Erythroblast (primary cell): ENCODE measurements around the gene RTP5.

Experiments
- GATA1 ChIP-seq: IDR thresholded peaks from 2 replicates; pipeline ENCODE4 v1.6.1; 2011; ENCODE audit warnings: low read depth, mild to moderate bottlenecking, control low read depth, low read length, moderate library complexity
- POLR2A ChIP-seq: IDR thresholded peaks from 2 replicates; pipeline ENCODE4 v1.6.1; 2011; ENCODE audit warnings: mild to moderate bottlenecking, low read length

DNA sequence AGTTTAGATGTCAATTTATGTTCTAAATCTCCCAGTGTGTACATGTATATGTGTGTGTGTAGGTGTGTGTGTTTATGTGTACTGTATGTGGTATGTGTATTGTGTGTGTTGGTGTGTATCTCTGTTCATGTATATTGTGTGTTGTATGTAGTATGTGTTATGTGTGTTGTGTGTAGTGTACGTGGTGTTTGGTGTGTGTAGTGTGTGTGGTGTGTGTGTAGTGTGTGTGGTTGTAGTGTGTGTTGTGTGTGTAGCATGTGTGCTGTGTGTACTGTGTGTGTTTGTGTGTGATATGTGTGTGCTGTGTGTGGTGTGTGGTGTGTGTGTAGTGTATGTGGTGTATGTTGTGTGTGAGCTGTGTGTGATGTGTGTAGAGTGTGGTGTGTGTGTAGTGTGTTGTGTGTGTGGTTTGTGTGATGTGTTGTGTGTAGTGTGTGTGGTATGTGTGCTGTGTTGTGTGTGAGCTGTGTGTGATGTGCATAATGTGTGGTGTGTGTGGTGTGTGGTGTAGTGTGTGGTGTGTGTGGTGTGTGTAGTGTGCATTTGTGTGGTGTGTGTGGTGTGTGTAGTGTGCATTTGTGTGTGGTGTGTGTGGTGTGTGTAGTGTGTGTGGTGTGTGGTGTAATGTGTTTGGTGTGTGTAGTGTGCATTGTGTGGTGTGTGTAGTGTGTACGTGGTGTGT, 5.2 kb upstream of the RTP5 start:
- TF ChIP-seq POLR2A (no peak), GATA1 (no peak)
